ENCODE measurements around the gene ZNF280A.
"Not testable (repeated sequence)": the region's sequence is repeated elsewhere in the genome, so short reads cannot be mapped to it uniquely, and the experiment has no call there.

Gene ZNF280A

GRCh38 chr22:22545084-22545483 lies 25.0 kb upstream of the ZNF280A start:
- DNase-seq (ENCODE audit: low read depth in 2 of 2) = no peak

- no peak for DNase-seq (ENCODE audit: low read depth in 2 of 2)
Observed at GRCh38 chr22:22538226-22538989, 18.3 kb upstream of the ZNF280A start.

GRCh38 chr22:22536916-22537315 lies 16.8 kb upstream of the ZNF280A start:
- DNase-seq (ENCODE audit: low read depth in 2 of 2) = no peak

GRCh38 chr22:22536515-22536914 lies 16.4 kb upstream of the ZNF280A start:
- DNase-seq (ENCODE audit: low read depth in 2 of 2) = no peak

- no peak for DNase-seq (ENCODE audit: low read depth in 2 of 2)
Observed at GRCh38 chr22:22535662-22536061, 15.6 kb upstream of the ZNF280A start.

- no peak for DNase-seq (ENCODE audit: low read depth in 2 of 2)
Observed at GRCh38 chr22:22534604-22535415, 14.7 kb upstream of the ZNF280A start.

- no peak for DNase-seq (ENCODE audit: low read depth in 2 of 2)
Observed at GRCh38 chr22:22533863-22534262, 13.8 kb upstream of the ZNF280A start.

- no peak for DNase-seq (ENCODE audit: low read depth in 2 of 2)
Observed at GRCh38 chr22:22533417-22533816, 13.3 kb upstream of the ZNF280A start.

- not testable (repeated sequence) for DNase-seq (ENCODE audit: low read depth in 2 of 2)
Observed at GRCh38 chr22:22532547-22533071, 12.5 kb upstream of the ZNF280A start.

GRCh38 chr22:22531770-22532546 lies 11.9 kb upstream of the ZNF280A start:
- DNase-seq (ENCODE audit: low read depth in 2 of 2) = no peak

- DNase-seq (ENCODE audit: low read depth in 2 of 2) = no peak
Observed at GRCh38 chr22:22528780-22529179, 8.7 kb upstream of the ZNF280A start.

- DNase-seq (ENCODE audit: low read depth in 2 of 2) = no peak
Observed at GRCh38 chr22:22527312-22527711, 7.2 kb upstream of the ZNF280A start.

GRCh38 chr22:22526125-22526912 lies 6.2 kb upstream of the ZNF280A start:
- DNase-seq (ENCODE audit: low read depth in 2 of 2) = no peak

- no peak for DNase-seq (ENCODE audit: low read depth in 2 of 2)
Observed at GRCh38 chr22:22523494-22523893, 3.4 kb upstream of the ZNF280A start.

- DNase-seq (ENCODE audit: low read depth in 2 of 2) = no peak
Observed at GRCh38 chr22:22521631-22522030, 1.6 kb upstream of the ZNF280A start.

- no peak for DNase-seq (ENCODE audit: low read depth in 2 of 2)
Observed at GRCh38 chr22:22520667-22521602, 865 bp upstream of the ZNF280A start.

GRCh38 chr22:22519591-22519990 lies 479 bp downstream of the ZNF280A start:
- DNase-seq (ENCODE audit: low read depth in 2 of 2) = no peak

- no peak for DNase-seq (ENCODE audit: low read depth in 2 of 2)
Observed at GRCh38 chr22:22516992-22517391, 3.1 kb downstream of the ZNF280A start.

GRCh38 chr22:22515890-22516289 lies 4.2 kb downstream of the ZNF280A start:
- no peak for DNase-seq (ENCODE audit: low read depth in 2 of 2)

GRCh38 chr22:22514431-22514830 lies 5.6 kb downstream of the ZNF280A start:
- DNase-seq (ENCODE audit: low read depth in 2 of 2) = not testable (repeated sequence)
